Measurements from ENCODE around the gene RALGAPA1. TPM values are rescaled to one million over a fixed set of nuclear protein-coding genes. Genes with fewer than 3 reads are reported as not detected.

The RALGAPA1 gene
- total and polyA plus RNA-seq, 2 of the 13 experiments (the other 11 are each of a cell fraction or from before 2014, with no cell fraction given), result 65.0 to 89.2 TPM

- TF ChIP-seq, protein P1, sequence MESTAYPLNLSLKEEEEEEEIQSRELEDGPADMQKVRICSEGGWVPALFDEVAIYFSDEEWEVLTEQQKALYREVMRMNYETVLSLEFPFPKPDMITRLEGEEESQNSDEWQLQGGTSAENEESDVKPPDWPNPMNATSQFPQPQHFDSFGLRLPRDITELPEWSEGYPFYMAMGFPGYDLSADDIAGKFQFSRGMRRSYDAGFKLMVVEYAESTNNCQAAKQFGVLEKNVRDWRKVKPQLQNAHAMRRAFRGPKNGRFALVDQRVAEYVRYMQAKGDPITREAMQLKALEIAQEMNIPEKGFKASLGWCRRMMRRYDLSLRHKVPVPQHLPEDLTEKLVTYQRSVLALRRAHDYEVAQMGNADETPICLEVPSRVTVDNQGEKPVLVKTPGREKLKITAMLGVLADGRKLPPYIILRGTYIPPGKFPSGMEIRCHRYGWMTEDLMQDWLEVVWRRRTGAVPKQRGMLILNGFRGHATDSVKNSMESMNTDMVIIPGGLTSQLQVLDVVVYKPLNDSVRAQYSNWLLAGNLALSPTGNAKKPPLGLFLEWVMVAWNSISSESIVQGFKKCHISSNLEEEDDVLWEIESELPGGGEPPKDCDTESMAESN (CRISPR knock-in tag; conservative IDR thresholded peaks at IDR 0.05), result peak; percentile 86; the same call in 1 of the 2 replicates
- TF ChIP-seq NFYB (CRISPR knock-in tag; IDR thresholded peaks at IDR 0.05) (peak; percentile 83), ZNF772 (CRISPR knock-in tag; IDR thresholded peaks at IDR 0.05) (peak; percentile 79), MTF2 (CRISPR knock-in tag; IDR thresholded peaks at IDR 0.05; ENCODE audit: borderline replicate concordance) (peak; percentile 98), ZFP36L2 (CRISPR knock-in tag; IDR thresholded peaks at IDR 0.05) (no peak), SMAD3 (CRISPR knock-in tag; IDR thresholded peaks at IDR 0.05) (0 out of 2 replicates have a peak, but pooled peaks have one; percentile 44), ZNF761 (CRISPR knock-in tag; conservative IDR thresholded peaks at IDR 0.05) (peak; percentile 98), HIVEP1 (CRISPR knock-in tag; IDR thresholded peaks at IDR 0.05) (peak; percentile 86; the same call in 1 of the 2 replicates), ZBTB10 (CRISPR knock-in tag; IDR thresholded peaks at IDR 0.05; ENCODE audit: borderline replicate concordance) (no peak; the same call in 1 of the 2 replicates), NAIF1 (CRISPR knock-in tag; IDR thresholded peaks at IDR 0.05; ENCODE audit: borderline replicate concordance) (no peak), SAP130 (CRISPR knock-in tag; IDR thresholded peaks at IDR 0.05; ENCODE audit: low read depth) (peak; percentile 75), ZBTB44 (CRISPR knock-in tag; IDR thresholded peaks at IDR 0.05) (peak; percentile 59), SAFB2 (CRISPR knock-in tag; IDR thresholded peaks at IDR 0.05; ENCODE audit: borderline replicate concordance, low read depth) (peak; percentile 99), ZEB1 (IDR thresholded peaks at IDR 0.05; ENCODE audit: insufficient replicate concordance, low read depth) (no peak), HHEX (CRISPR knock-in tag; IDR thresholded peaks at IDR 0.05) (no peak)
- TF ChIP-seq, protein P2, sequence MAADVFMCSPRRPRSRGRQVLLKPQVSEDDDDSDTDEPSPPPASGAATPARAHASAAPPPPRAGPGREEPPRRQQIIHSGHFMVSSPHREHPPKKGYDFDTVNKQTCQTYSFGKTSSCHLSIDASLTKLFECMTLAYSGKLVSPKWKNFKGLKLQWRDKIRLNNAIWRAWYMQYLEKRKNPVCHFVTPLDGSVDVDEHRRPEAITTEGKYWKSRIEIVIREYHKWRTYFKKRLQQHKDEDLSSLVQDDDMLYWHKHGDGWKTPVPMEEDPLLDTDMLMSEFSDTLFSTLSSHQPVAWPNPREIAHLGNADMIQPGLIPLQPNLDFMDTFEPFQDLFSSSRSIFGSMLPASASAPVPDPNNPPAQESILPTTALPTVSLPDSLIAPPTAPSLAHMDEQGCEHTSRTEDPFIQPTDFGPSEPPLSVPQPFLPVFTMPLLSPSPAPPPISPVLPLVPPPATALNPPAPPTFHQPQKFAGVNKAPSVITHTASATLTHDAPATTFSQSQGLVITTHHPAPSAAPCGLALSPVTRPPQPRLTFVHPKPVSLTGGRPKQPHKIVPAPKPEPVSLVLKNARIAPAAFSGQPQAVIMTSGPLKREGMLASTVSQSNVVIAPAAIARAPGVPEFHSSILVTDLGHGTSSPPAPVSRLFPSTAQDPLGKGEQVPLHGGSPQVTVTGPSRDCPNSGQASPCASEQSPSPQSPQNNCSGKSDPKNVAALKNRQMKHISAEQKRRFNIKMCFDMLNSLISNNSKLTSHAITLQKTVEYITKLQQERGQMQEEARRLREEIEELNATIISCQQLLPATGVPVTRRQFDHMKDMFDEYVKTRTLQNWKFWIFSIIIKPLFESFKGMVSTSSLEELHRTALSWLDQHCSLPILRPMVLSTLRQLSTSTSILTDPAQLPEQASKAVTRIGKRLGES (CRISPR knock-in tag; IDR thresholded peaks at IDR 0.05; ENCODE audit: borderline replicate concordance), result peak; percentile 60; the same call in 1 of the 2 replicates
These were observed 275.5 kb downstream of the RALGAPA1 start, which contains the start of gene INSM2 (continued) for GRCh38 chr14:35533357-35534207.
